Pons (tissue), 1 donor: Measurements from ENCODE around the gene MRPS27.
A peak's percentile ranks its signal among the peaks of the same experiment; 100 is the strongest.

Experiments used
- DNase-seq: peaks from one replicate; pipeline ENCODE4 v3.0.0-alpha.2; 2016; ENCODE audit warnings: low spot score

MRPS27 gene

DNA sequence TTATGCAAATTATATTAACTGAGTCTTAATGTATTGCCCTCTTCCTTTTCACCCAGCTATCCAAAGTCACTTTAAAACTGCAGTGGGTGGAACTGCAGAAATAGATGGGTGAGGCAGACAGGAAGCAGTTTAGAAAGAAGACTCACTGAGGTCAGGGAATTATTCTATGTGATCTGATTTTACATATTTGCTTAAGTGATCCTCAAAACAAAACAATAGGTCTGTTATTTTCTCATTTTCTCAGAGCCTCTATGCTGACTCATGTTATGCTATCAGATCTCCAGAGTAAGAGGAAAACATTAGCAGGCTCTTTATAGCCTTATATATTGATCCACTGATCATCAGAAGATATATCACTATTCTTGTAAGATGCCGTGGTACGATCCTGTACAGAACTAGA, 63.5 kb downstream of the MRPS27 start:
- DNase-seq: no peak

DNA sequence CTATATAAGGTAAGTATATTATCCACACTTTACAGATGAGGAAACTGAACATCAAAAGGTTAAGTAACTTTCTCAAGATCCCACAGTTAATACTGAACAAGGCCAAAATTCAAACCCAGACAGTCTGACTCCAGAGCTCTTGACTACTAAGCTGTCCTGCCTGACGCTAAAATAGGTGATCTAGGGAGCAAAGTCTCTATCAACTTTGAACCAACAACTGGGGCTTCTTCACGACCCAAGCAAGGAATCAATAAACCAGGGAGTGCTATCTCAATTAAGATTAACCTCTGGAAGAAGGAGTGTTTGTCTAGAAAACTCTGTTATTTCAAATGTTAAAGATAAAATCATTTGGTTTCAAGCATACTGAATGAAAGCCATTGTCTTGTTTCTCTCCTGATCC, 64.4 kb downstream of the MRPS27 start:
- no peak for DNase-seq

DNA sequence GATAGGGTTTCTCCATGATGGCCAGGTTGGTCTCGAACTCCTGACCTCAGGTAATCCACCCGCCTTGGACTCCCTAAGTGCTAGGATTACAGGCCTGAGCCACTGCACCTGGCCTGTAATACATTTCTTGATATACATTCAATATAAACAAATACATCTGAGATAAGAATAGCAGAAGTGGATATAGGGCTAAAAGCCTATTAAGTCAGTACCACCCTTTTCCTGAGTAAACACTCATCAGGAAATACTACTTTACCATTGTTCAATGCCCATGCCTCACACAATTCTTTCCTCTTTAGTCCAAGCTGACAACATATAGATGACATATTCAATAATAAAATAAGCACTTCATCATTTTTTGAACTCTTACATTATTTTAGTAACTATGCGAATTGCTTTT, 64.8 kb downstream of the MRPS27 start:
- no peak for DNase-seq

DNA sequence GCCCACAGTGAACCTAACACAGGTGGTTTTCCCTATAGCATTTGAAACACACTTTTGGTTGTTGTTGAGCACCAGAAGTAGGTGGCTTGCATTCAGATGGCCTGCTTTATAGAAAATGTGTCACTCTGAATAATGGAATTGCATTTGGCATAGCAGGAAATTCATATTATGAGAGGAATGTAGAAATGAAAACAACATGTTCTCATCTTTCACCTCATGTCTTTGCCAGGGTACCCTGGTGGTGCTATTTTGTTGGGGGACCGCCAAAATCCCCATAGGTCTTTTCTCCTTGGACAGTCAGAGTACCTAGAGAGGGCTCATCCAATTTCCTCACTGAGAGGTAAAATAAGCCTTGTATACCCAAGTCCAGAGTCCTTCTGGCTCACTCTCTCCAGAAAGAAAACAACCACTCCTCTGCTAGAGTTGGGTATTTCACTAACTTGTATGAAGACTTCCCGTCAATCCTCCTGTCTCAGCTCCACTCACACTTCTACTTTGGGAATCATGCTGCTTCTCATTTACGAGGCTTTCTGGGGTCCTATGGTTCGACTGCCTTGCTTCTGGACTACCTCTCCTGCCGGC, 67.4 kb downstream of the MRPS27 start:
- no peak for DNase-seq

DNA sequence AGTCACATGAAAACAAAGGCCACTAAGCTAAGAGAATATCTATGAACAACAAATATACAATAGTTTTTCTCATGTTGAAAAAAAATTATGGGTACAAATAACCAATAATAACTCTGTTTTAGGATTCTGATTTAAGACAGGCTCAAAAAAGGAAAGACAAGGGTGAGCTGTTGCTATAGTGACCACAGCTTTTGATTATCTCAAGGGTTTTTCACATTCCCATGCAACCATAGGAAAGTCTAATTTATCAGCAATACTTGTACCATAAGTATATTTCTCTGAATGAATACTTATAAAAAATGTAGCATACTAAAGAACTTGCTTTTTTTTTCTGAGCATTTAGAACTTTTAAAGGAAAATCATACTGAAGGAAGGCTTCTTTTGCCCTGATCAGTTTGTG, 68.0 kb downstream of the MRPS27 start:
- DNase-seq: no peak

DNA sequence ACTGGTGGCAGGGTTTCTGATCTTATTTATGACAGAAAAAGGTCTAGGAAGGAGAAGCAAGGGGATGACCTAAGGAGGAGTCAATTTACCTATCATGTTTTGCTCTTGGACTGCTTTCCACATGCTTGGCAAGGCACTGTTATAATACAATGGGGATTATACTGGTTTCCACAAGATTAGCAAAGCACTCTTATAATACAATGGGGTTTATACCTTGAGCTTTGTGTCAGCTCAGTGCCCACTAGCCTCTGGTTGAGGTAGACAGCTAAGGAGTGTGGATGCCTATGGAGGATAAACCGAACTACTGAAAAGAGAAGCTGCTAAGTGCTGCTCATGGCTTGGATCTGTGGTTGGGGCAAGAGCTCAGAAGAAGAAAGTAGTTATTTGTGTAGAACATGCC, 68.7 kb downstream of the MRPS27 start:
- DNase-seq: no peak

DNA sequence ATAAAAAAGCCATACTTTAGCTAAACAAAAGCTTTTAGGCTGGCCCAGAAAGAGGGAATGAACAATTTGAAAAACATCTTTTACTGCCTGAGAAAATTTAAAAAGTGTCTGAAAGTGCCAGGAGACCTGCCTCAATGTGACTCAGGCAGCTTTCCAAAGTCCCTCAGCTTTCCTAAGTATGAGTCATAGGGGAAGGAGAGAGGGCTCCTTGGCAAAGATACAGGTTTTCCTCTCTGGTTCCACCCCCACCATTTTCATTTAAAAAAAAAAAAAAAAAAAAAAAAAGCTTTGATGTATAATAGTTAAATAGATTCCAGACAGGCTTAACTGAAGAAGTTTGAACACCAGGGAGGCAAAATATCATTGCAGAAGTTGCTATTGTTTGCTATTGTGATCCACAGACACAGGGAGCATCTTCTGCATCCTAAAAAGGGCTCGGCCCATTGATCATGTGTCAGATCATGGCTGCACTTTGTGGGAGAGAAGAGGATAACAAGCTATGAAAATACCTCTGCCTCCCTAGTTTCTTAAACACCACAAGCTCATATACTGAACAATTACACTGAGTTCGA, 71.5 kb downstream of the MRPS27 start:
- peak; percentile 81 for DNase-seq

DNA sequence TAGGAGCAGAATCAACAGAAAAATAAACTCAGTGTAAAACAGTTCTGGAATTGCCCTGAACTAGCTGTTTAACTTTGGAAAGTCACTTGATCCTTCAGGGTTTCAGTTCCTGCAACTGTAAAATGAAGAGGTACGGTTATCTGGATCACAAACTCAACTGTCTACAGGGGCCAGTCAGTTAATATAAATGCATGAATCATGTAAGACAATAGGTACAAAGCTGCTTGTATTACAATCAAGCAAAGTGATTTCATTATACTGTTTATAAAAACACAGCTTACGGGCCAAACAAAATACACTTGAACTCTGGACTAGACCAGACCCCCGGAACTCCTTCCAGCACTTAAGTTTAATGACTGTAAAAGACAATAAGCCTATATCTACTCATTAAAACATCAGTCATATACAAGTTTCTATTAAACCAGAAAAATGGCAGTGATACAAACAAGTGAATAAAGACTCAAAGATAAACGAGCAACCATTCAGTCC, 73.0 kb downstream of the MRPS27 start:
- peak; percentile 51 for DNase-seq

DNA sequence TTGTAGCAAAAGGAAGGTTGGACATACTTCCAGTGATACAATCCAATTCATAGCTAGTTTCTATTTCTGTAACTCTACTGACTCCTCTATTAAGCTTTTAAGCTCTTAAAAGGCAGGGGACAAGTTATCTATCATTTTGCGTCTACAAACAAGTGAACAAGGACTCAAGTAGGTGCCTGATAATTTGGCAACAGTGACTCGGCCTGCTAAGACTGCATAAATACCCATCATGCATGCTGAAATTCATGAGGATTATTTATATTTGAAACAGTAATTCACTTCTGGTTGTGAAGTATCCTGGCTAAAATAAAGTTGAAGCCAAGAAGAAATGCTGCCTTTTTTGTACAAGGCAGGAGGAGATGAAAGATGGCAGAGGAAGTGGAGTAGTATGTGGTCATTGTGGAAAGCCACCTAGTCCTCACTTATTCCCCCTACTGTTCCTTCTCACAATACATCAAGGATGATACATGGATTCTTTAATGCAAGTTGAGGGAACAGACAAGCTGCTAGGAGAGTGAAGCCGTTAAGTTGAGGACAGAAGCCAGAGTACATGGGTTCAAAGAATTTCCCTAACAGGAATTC, 74.0 kb downstream of the MRPS27 start:
- DNase-seq: peak; percentile 54

DNA sequence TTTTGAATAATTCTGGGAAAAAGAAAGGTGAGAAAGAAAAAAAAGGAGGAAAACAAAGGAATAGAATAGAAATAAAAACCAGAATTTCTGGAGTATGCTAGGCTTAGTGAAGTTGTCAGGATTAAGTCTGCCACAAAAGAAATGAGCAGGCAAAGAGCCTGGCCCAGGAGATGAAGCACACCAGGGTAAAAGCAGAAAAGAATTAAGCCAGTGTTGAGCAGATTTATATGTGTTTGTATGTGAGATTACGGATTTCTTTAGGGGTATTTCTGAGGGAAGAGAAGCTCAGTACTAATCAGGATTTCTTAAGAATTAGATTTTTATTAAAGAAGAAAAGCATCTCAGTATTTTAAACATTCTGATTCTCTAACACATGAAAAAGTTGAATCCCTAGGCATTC, 74.5 kb downstream of the MRPS27 start:
- DNase-seq: peak; percentile 62

DNA sequence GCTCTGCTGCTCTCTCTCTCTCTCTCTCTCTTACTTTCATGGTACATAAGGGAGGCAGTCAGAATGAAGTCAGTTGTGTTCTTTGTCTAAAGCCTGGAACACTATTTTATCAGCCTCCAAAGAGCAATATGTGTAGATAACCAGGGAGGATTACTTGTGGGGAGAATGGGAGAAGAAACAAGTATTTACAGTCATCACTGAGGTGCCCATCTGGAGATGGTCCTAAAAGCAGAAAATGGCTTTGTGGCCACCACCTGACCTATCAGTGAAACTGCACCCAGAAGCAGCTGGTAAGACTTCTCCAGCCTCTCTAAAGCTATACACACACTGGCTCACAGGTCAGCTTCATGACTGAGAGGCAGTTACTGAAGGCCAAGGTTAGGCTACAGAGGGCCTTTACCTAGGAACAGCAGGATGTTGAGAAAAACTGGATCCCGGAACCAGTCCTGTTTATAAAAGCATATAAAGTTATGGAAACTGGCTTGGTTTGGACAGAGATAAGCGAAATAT, 75.1 kb downstream of the MRPS27 start:
- DNase-seq: peak; percentile 93

DNA sequence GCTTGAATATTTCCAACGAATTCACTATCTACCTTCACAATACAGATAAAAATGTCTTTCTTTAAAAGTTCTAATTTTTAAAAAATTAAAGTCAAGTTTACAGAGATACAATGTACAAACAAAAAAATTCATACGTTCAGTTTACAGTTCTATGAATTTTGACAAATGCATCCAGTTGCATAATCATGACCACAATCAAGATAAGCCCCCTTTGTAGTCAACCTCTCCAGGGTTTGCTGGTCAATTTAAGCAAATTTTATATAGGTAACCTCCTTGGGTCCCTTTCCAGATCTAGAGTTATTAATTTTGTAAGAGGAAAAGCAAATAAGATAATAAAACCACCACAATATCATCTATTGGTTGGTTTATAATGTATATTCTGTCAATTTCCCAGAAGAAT, 76.3 kb downstream of the MRPS27 start:
- DNase-seq: no peak

DNA sequence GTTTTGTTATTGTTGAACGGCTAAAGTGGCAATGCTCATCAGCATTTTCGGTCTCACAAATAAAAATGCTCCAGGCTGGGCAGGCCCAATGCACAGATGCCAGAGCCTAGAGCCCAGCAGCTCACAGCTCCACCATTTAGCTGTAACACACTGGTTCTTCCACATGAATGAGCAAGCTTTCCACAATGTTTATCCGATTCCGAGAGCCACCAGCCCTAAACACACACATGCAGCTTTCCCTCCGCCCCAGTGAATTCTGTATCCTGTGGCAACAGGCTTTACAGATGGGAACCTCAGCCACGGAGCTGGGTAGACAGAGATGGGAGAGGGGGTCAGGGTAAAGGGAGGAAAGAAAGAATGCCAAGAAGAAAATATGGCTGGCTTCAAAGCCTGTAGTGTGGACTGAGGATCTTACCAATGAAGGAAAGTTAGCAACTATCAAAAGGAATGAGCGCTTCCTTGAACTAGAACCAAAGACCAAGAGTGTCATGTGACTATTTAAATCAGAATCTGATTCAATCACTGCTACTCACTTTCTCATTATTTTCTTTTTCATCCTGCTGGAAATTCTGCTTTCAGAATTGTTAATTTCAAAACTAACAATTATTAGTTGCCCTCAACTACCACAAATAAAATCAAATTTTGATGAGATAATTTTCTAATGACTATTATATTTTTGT, 77.1 kb downstream of the MRPS27 start:
- peak; percentile 53 for DNase-seq

DNA sequence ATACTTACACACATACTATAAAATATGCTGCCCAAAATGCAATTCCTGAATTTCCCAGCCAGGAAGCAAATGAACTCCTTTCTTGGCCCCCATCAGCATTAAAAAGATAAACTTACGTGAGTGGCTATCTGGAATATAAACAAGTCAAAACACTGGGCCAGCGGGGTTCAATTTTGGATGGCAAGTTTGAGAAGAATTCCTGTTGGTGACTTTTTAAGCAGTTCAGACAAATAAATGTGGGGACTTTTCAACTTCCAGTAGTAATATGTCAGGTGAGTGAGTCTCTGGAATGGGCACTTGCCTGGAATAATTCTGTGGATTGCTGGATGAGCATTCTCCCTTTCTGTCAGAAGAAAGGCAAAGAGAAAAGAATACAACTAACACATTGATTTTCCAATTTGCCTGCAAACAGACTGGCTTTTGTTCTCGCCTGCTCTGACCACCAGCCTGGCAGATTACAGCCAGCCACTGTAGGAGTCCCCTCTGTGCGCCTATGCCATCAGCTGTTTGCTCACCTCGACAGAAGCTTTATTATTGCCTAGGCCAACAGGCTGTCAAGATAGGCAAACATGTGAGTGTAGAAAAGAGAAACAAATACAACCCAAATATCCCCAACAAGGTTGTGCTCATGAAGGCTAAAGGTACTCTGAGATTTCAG, 78.6 kb downstream of the MRPS27 start:
- peak; percentile 98 for DNase-seq

DNA sequence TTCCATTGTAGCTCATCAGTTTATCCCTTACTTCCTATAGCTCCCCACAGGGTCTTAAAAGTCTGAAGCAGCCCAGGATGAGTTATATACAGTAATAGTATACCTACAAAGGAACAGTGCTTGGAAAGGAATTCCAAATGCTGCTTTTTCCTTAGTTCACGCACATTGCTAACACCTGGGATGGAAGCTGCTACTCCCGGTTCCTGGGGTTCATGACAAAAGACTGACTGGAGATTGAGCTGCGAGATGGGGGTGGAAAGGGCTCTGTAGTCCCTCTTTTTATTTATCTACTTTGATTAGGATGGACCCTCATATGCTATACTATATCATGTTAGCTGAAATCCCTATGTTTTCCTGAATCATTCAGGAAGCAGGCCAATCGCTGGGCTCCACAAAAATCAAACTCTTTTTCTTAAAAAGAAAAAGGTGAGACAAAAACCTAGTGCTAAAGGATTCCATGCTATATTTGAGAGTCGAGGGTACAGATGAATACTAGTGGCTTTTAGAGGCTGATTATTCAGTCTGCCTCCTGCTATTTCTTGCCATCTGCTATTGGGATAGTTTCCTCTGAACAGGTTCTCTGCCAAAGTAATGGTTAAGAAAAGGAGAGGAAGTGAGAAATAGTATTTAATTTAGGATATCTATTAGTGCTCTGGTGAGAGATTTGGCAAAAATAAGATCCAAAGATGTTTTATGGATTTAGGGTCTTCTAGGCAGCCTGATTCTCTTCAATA, 81.2 kb downstream of the MRPS27 start:
- DNase-seq: no peak

DNA sequence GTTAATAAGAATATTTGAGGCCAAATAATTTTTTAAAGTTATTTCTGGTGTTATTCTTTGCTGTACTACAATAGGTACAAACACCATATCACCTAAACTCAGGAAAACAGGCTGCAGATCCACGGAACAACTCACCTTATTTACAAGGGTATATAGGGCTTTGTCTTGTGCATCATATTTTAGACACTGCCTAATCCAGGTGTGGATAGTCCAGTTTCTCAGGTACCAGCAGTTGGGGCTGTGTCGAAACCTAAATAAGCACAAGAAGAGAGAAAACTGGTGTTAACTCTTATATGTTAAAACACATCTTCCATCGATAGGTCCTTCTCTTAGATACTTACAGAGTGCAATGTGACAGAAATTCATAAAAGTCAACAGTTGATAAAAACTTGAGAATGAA, 82.2 kb downstream of the MRPS27 start:
- no peak for DNase-seq

DNA sequence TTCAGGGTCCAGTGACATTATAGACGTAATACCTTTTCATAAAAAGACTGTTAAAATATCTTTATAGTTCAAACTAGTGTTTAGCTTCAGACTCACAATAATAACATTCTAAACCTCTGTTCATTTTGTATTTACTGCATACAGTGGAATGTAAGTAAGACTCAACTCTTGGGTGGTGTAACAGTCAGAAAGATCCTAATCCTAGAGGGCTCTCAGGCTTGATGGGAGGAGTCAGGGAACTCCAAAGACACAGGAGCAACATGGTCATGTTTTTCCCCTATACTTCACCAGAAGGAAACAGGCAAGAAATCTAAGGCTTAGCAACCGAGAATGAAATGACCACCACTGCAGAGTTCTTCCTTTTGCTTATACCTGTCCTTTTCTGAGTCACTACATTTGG, 82.6 kb downstream of the MRPS27 start:
- DNase-seq: no peak

DNA sequence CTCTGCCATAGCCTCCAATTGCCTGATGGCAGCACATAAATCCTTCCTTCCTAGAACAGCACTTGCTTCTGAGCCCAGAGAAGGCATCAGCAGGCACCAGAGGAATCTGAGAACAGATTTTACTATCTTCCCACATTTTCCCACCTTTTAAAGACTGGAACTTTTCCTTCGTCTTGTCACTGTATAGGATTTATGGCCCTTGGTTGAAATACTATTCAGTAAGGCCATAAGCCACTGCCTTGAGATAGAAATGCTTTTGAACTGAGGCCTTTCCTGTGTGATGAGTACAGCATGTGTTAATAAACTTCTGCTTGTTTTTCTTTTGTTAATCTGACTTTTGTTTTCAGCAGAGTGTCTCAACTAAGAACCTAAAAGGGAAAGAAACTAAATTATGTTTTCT, 84.3 kb downstream of the MRPS27 start:
- DNase-seq: no peak

DNA sequence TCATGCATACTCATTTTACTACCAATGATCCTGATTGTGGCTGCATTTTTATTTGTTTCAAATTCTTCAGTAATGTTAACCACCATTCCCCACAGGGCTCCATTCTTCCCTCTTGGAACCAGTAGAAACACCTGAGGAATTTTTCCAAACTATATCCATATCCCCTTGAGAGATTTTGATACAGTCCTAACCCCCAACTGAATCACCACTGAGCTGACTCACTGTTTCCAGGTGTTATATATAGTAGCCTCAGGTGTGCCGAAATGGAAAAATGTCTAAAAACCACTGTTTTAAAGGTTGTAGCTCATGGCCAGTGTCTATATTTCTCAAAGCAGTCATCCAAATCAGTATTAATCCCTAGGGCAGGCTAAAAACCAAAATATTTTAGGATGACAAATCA, 85.2 kb downstream of the MRPS27 start:
- no peak for DNase-seq

DNA sequence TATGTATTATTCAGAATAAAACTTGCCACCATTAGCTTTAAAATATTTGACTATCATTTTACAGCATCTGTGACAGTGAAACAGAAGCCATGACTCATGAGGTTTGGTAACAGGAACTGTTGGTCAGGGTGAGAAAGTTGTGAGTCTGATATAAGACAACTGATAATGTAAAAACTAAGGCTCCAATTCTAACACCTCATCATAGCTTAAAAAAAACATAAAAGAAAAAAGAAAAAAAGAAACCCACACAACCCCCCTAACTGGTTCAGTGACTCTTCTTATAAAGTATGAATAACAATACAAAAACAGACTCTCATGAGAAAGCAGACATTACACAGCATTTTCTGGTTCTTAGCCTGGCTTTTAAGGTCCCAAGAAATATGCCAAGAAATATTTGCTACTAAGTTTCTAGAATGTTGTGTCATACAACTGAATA, 85.8 kb downstream of the MRPS27 start:
- DNase-seq: no peak

DNA sequence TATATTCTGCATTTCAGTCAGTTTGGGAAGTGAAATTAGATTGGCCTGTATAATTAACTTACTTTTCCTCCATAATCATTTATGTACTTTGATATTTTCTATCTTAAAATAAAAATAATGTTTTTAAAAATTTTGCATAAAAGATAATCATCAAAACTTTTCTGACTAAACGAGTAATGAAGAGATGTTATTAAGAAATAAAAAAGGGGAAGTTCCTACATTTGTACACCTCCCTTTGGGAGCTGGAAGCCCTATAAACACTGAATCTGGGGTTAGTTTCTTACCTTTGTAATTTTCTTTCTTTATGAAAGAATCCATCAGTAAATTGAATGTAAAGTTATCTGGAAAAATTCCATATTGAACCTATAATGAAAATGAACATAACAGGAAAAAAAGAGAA, 86.2 kb downstream of the MRPS27 start:
- no peak for DNase-seq

DNA sequence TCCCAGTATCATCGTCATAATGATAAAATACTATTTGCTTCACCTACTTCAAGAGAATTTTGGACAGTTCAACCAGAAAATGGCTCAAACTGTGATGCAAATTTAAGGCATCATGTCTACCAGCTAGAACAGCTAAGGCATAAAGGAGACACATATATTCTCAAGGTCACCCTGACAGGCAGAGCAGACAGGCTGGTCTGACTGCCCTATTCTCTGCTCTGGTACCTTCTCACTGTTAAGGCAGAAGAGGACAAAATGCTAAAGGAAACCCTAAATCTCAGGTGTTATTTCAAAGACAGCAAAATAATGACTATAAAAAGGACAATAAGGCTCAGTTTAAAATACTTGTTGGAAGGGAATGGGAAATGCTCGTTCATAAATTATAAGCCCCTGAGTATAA, 87.2 kb downstream of the MRPS27 start:
- DNase-seq: no peak
